Measurements from ENCODE around the gene RPL27A.

GRCh38 chr11:8684600-8685290 lies 2.2 kb downstream of the RPL27A start:
- TF ChIP-seq FOXM1 (IDR thresholded peaks at IDR 0.05; ENCODE audit: borderline replicate concordance) (no peak), PKNOX1 (IDR thresholded peaks at IDR 0.05) (no peak), NFRKB (IDR thresholded peaks at IDR 0.05) (no peak)

Measured in HEK293T (cell line).